HepG2 (cell line): ENCODE results near the gene NADK2. TPM values are rescaled to one million over a fixed set of nuclear protein-coding genes. Genes with fewer than 3 reads are reported as not detected.

Experiments
- ARNT2 ChIP-seq: sonication (generic); formaldehyde crosslinking; IDR thresholded peaks from 2 replicates; pipeline ENCODE4 v1.8.0; 2022; ENCODE audit warnings: mild to moderate bottlenecking, low read depth, missing genetic modification reagents, moderate library complexity
- CREM ChIP-seq, 2 experiments: sonication (generic) in 1 of 2; formaldehyde crosslinking in 1 of 2; IDR thresholded peaks; 2 replicates each; pipeline versions ENCODE4 v1.4.0 to v1.6.1; 2016 to 2020; ENCODE audit warnings: antibody characterized with exemption in 1 of 2, mild to moderate bottlenecking in 1 of 2, missing genetic modification reagents in 1 of 2
- ESRRA ChIP-seq: sonication (generic); formaldehyde crosslinking; IDR thresholded peaks from 2 replicates; pipeline ENCODE4 v1.5.1; 2020; ENCODE audit warnings: mild to moderate bottlenecking, low read depth, missing genetic modification reagents
- HNF4G ChIP-seq, 2 experiments: sonication (generic) in 1 of 2; formaldehyde crosslinking in 1 of 2; IDR thresholded peaks; 2 replicates each; pipeline versions ENCODE4 v1.4.0 to v1.6.1; 2011 to 2020; ENCODE audit warnings: borderline replicate concordance in 2 of 2, low read depth in 2 of 2, mild to moderate bottlenecking in 2 of 2, low read length in 1 of 2, missing genetic modification reagents in 1 of 2, moderate library complexity in 1 of 2
- KLF13 ChIP-seq: sonication (generic); formaldehyde crosslinking; IDR thresholded peaks from 2 replicates; pipeline ENCODE4 v1.4.0; 2020; ENCODE audit warnings: mild to moderate bottlenecking, missing genetic modification reagents
- MAFK ChIP-seq, 2 experiments: IDR thresholded peaks in 1 of 2; conservative IDR thresholded peaks in 1 of 2; 2 replicates each; pipeline ENCODE4 v1.6.1; 2011; ENCODE audit warnings: improper control_type of control experiment in 2 of 2, low read length in 2 of 2
- NR2F2 ChIP-seq: IDR thresholded peaks from 2 replicates; pipeline ENCODE4 v1.6.1; 2012; ENCODE audit warnings: low read depth, inconsistent platforms, borderline replicate concordance
- NR3C1 ChIP-seq: sonication (generic); formaldehyde crosslinking; IDR thresholded peaks from 2 replicates; pipeline ENCODE4 v1.4.0; 2020; ENCODE audit warnings: missing genetic modification reagents
- PCBP1 ChIP-seq: fragments of 200-400 bp; formaldehyde crosslinking; IDR thresholded peaks from 2 replicates; pipeline ENCODE4 v1.6.1; 2017; ENCODE audit warnings: mild to moderate bottlenecking, low read depth, low read length, borderline replicate concordance
- POLR2AphosphoS5 ChIP-seq: IDR thresholded peaks from 2 replicates; pipeline ENCODE4 v1.6.1; 2012; ENCODE audit warnings: low read depth, low read length
- SMAD9 ChIP-seq: sonication (generic); formaldehyde crosslinking; IDR thresholded peaks from 2 replicates; pipeline ENCODE4 v1.5.1; 2020; ENCODE audit warnings: mild to moderate bottlenecking, missing genetic modification reagents
- SRF ChIP-seq: IDR thresholded peaks from 2 replicates; pipeline ENCODE4 v1.6.1; 2011; ENCODE audit warnings: mild to moderate bottlenecking, low read depth, low read length, moderate library complexity
- TP53 ChIP-seq: sonication (generic); formaldehyde crosslinking; conservative IDR thresholded peaks from 2 replicates; pipeline ENCODE4 v1.4.0; 2020; ENCODE audit warnings: missing genetic modification reagents
- ZBTB10 ChIP-seq: sonication (generic); formaldehyde crosslinking; IDR thresholded peaks from 2 replicates; pipeline ENCODE4 v1.4.0; 2020; ENCODE audit warnings: missing genetic modification reagents, borderline replicate concordance
- ZNF281 ChIP-seq: sonication (generic); formaldehyde crosslinking; IDR thresholded peaks from 2 replicates; pipeline ENCODE4 v1.4.0; 2020; ENCODE audit warnings: missing genetic modification reagents, borderline replicate concordance
- ZNF292 ChIP-seq: sonication (generic); formaldehyde crosslinking; IDR thresholded peaks from 2 replicates; pipeline ENCODE4 v1.8.1; 2022; ENCODE audit warnings: mild to moderate bottlenecking, low read depth, missing genetic modification reagents, borderline replicate concordance
- ZNF326 ChIP-seq: sonication (generic); formaldehyde crosslinking; IDR thresholded peaks from 2 replicates; pipeline ENCODE4 v1.4.0; 2020; ENCODE audit warnings: missing genetic modification reagents, borderline replicate concordance
- ZNF354B ChIP-seq: sonication (generic); formaldehyde crosslinking; IDR thresholded peaks from 2 replicates; pipeline ENCODE4 v1.8.0; 2022; ENCODE audit warnings: mild to moderate bottlenecking, missing genetic modification reagents
- ZNF451 ChIP-seq: sonication (generic); formaldehyde crosslinking; IDR thresholded peaks from 2 replicates; pipeline ENCODE4 v1.5.0; 2020; ENCODE audit warnings: mild to moderate bottlenecking, missing genetic modification reagents
- ZNF567 ChIP-seq: sonication (generic); formaldehyde crosslinking; IDR thresholded peaks from 2 replicates; pipeline ENCODE4 v1.8.1; 2023; ENCODE audit warnings: mild to moderate bottlenecking, missing genetic modification reagents, borderline replicate concordance
- ZNF724P ChIP-seq: sonication (generic); formaldehyde crosslinking; IDR thresholded peaks from 2 replicates; pipeline ENCODE4 v1.8.0; 2022; ENCODE audit warnings: missing genetic modification reagents, borderline replicate concordance
- ZNF775 ChIP-seq: sonication (generic); formaldehyde crosslinking; IDR thresholded peaks from 2 replicates; pipeline ENCODE4 v1.4.0; 2020; ENCODE audit warnings: missing genetic modification reagents, mild to moderate bottlenecking, moderate library complexity, borderline replicate concordance
- ZSCAN12 ChIP-seq: sonication (generic); formaldehyde crosslinking; IDR thresholded peaks from 2 replicates; pipeline ENCODE4 v1.9.0; 2021; ENCODE audit warnings: mild to moderate bottlenecking, missing genetic modification reagents
- polyA plus RNA-seq, 8 experiments: library from polyadenylated mRNA; depleted of rRNA in 3 of 8; stranded (reverse) in 7 of 8; unstranded in 1 of 8; fragments of >200 nt; fragmentation: Illumina TruSeq in 4 of 8; extraction: Trizol in 4 of 8; gene quantifications; 2 replicates each; pipeline versions ENCODE4 v1.2.1 to v1.2.3, GENCODE V29; 2011 to 2016; ENCODE audit warnings: low read depth in 4 of 8, missing spikeins in 1 of 8, mixed read lengths in 1 of 8; ENCODE audit not compliant: insufficient read depth in 1 of 8
- total RNA-seq, 5 experiments: library from RNA; depleted of rRNA; stranded (reverse); fragments of >200 nt; fragmentation: Illumina TruSeq; extraction: Trizol; gene quantifications; 2 replicates each; pipeline ENCODE4 v1.2.3, GENCODE V29; 2016; ENCODE audit warnings: low read depth in 1 of 5

NADK2 gene
- total and polyA plus RNA-seq, 2 of the 13 experiments (the other 11 are each of a cell fraction or from before 2014, with no cell fraction given) = 13.9 to 71.4 TPM

GRCh38 chr5:36240779-36241630 lies 720 bp downstream of the NADK2 start (continued):
- TF ChIP-seq HNF4G (IDR thresholded peaks at IDR 0.05; ENCODE audit: borderline replicate concordance, low read depth, low read length) (no peak), HNF4G (CRISPR knock-in tag; IDR thresholded peaks at IDR 0.05; ENCODE audit: borderline replicate concordance, low read depth) (no peak), MAFK (conservative IDR thresholded peaks at IDR 0.05 in 1 of 2, IDR thresholded peaks at IDR 0.05 in 1 of 2; ENCODE audit: low read length in 2 of 2) (no peak), POLR2AphosphoS5 (0 out of 2 replicates have a peak, but pooled peaks have one; percentile 26), ZSCAN12 (no peak), ZNF724P (CRISPR knock-in tag) (no peak), ZNF775 (CRISPR knock-in tag) (no peak), TP53 (no peak), ZNF354B (no peak), ZNF281 (CRISPR knock-in tag) (no peak), PCBP1 (no peak), CREM (IDR thresholded peaks at IDR 0.05) (no peak), CREM (CRISPR knock-in tag; IDR thresholded peaks at IDR 0.05) (no peak), NR3C1 (no peak), ZNF451 (CRISPR knock-in tag) (no peak), ARNT2 (no peak; the same call in 1 of the 2 replicates), NR2F2 (no peak; the same call in 1 of the 2 replicates), SMAD9 (CRISPR knock-in tag) (no peak), ZNF326 (no peak), KLF13 (CRISPR knock-in tag) (peak; percentile 94; the same call in 1 of the 2 replicates), ZNF292 (CRISPR knock-in tag) (peak; percentile 57), SRF (no peak), ZBTB10 (CRISPR knock-in tag) (no peak), ZNF567 (CRISPR knock-in tag) (0 out of 2 replicates have a peak, but pooled peaks have one; percentile 2), ESRRA (no peak)
